Measurements from ENCODE around the gene TBL1X. TPM values are rescaled to one million over a fixed set of nuclear protein-coding genes. Genes with fewer than 3 reads are reported as not detected.

The TBL1X gene
- total and polyA plus RNA-seq, 2 experiments from 2014 or later = 8.7 to 26.9 TPM

- Mint-ChIP-seq H3K27me3 (ENCODE audit: insufficient read depth, low read depth, poor library complexity) (no peaks in the 10 kb centered on the region), H3K36me3 (ENCODE audit: low read depth) (no peaks in the 10 kb centered on the region), H3K4me1 (peaks cover 5% of the 10 kb centered on the region; the same call in 2 of the 3 replicates), H3K27ac (no peak overlapping the region), H3K9me3 (no peaks in the 10 kb centered on the region), H3K4me3 (no peak overlapping the region)
- H3F3A ChIP-seq (replicated peaks; ENCODE audit: low read depth) = no peaks in the 10 kb centered on the region
- no peaks in the 10 kb centered on the region for H3K9me2 ChIP-seq (ENCODE audit: insufficient read depth)
- H3K4me2 ChIP-seq = no peak overlapping the region
- H3K27me3 ChIP-seq (ENCODE audit: insufficient read depth) = no peaks in the 10 kb centered on the region
- H4K20me1 ChIP-seq (replicated peaks; ENCODE audit: insufficient read depth) = no peaks in the 10 kb centered on the region
- TF ChIP-seq CTCF (conservative IDR thresholded peaks at IDR 0.05; ENCODE audit: low read depth in 2 of 2) (no peak), ZNF331 (CRISPR knock-in tag; IDR thresholded peaks at IDR 0.05; ENCODE audit: low read depth) (no peak), REST (IDR thresholded peaks at IDR 0.05; ENCODE audit: unreplicated experiment) (no peak), EZH2 (IDR thresholded peaks at IDR 0.05; ENCODE audit: low read depth, unreplicated experiment) (no peak), NANOG (IDR thresholded peaks at IDR 0.05; ENCODE audit: borderline replicate concordance) (no peak), JUNB (IDR thresholded peaks at IDR 0.05; ENCODE audit: unreplicated experiment) (no peak), ZNF114 (CRISPR knock-in tag; IDR thresholded peaks at IDR 0.05) (no peak), ETS1 (IDR thresholded peaks at IDR 0.05) (no peak), EZH2phosphoT487 (IDR thresholded peaks at IDR 0.05; ENCODE audit: unreplicated experiment) (no peak), CREB1 (CRISPR knock-in tag; IDR thresholded peaks at IDR 0.05; ENCODE audit: low read depth) (no peak)
- H3K4me1 ChIP-seq (ENCODE audit: insufficient read depth) = no peaks in the 10 kb centered on the region
- DNase-seq (ENCODE audit: low spot score) (no peak), ATAC-seq (no peak)
- H3K36me3 ChIP-seq (ENCODE audit: insufficient read depth) = no peaks in the 10 kb centered on the region
- 0 out of 2 replicates have a peak, but pooled peaks cover 3% of the 10 kb centered on the region for H3K79me2 ChIP-seq (replicated peaks; ENCODE audit: insufficient read depth)
- H2AFZ ChIP-seq = no peak overlapping the region
- no peak overlapping the region for H3K4me3 ChIP-seq
- no peak overlapping the region for H3K27ac ChIP-seq (ENCODE audit: low read depth)
Measured at GRCh38 chrX:9646471-9647224, 181.8 kb downstream of the TBL1X start.

Data from GM23338 (cell line).